ENCODE results near the gene DGKD.
"Not testable (repeated sequence)": the region's sequence is repeated elsewhere in the genome, so short reads cannot be mapped to it uniquely, and the experiment has no call there.

DGKD gene

DNA sequence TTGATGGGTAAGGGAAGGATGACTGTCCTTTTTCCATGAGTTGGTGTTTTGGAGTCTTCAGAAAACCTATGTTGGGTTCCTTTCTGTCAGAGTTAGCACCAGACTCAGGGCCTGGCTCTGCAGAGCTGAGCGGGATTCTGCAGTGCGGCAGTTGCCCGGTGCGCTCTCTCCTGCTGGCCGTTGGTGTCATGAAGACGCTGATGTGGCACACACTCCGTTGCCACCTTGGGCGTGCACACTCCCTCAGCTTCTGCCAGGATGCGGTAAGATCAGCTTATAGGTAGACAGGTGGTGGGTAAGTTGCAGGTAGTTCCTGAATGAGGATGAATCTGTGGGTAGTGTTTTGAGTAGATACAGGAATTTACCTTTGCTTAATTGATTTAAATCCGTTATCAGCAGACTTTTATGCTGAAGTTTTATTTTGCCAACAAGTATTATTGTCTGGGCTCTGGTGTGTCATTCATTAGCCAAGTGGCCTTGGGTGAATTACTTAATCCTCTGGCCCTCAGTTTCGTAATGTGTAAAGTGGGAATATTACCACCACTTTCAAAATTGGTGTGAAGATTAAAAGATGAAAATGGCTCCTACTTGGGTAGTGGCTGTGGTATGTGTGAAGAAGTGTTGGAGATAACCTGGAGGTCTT is 26.8 kb downstream of the DGKD start:
- Mint-ChIP-seq H3K36me3 (ENCODE audit: low read depth) (peaks cover 33% of the 10 kb centered on the region), H3K27me3 (no peaks in the 10 kb centered on the region), H3K9me3 (no peaks in the 10 kb centered on the region), H3K4me1 (peaks cover 77% of the 10 kb centered on the region), H3K27ac (peak overlapping the region; percentile 3), H3K4me3 (peak overlapping the region; percentile 3)
- no peak for DNase-seq
- no peak for ATAC-seq

DNA sequence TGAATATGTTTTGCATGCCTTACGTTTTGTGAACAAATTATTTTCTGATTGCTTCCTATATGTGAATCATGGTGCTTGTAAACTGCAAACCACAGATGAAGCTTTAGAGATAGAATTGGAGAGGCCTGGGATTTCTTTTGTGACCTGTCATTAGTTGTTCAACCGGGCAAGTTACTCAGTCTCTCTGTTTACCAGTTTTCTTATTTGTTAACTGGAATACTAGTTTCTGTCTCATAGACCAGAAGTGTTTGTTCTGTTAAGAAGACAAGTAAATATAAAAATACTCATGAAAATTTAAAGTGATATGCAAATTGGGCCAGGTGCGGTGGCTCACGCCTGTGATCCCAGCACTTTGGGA is 27.3 kb downstream of the DGKD start:
- H3K4me1 Mint-ChIP-seq = peaks cover 81% of the 10 kb centered on the region
- ATAC-seq = no peak

DNA sequence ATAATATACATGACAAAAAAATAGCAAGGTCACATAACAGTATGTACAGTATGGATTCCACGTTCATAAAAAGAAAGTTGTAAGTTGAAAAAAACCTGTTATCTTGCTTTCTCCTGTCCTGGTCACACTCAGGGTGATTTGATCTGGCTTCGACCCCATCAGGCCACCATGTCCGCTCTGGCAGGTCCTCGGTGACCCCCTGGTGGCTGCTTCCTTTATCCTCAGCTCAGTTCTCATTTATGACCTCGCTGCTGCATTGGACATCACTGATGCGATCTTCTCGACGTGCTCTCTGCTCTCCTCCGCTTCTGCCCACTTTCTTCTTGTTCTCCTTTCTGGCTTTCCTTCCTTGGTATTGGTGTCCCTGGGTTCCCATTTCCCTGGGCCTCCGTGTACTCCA is 29.7 kb downstream of the DGKD start:
- DNase-seq = no peak
- Mint-ChIP-seq H3K36me3 (ENCODE audit: low read depth) (peaks cover 32% of the 10 kb centered on the region), H3K27me3 (no peaks in the 10 kb centered on the region), H3K4me1 (peaks cover 96% of the 10 kb centered on the region), H3K4me3 (peak overlapping the region; percentile 69), H3K27ac (peak overlapping the region; percentile 91), H3K9me3 (no peaks in the 10 kb centered on the region)
- no peak for ATAC-seq

More for the DNA sequence above, 27.3 kb downstream of the DGKD start:
- Mint-ChIP-seq H3K4me3 (no peak overlapping the region), H3K9me3 (no peaks in the 10 kb centered on the region), H3K36me3 (ENCODE audit: low read depth) (peaks cover 32% of the 10 kb centered on the region), H3K27ac (peak overlapping the region; percentile 57), H3K27me3 (no peaks in the 10 kb centered on the region)
- no peak for DNase-seq

DNA sequence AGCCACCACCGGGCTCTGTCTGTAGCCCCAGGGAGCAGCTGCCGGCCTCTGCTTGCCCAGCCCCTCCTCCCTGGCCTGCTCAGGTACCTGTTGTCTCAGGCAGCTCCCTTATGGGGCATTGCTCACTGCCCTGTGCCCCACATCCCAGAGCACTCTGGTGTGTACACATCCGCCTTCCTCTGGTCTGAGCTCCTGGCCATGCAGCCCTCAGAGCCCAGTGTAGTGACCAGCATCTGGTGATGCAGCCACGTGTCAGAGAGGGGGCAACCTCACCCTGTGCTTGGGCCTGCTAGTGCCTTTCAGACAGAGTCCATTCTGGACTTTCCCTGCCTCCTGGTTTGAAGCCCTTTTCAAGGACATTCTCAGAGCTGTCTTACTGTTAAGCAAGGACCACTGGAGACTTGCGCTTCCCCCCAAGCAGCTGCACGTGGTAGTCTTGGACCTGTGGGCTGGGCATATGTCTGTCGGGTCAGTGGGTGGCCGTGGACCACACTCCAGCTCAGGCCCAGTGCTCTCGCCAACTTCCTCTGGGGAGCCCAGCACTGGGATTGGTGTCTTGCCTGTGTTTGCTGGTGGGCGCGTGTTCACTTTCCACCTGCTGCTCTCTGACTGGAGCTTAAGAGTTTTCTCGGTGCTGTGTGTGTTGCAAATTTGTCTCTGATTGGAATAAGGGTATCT is 30.7 kb downstream of the DGKD start:
- H3K27ac Mint-ChIP-seq = peak overlapping the region; percentile 91
- no peaks in the 10 kb centered on the region for H3K27me3 Mint-ChIP-seq
- DNase-seq (no peak), ATAC-seq (peak; percentile 18)
- H3K9me3 Mint-ChIP-seq = no peaks in the 10 kb centered on the region
- peaks cover 37% of the 10 kb centered on the region for H3K36me3 Mint-ChIP-seq (ENCODE audit: low read depth)
- H3K4me1 Mint-ChIP-seq = peaks cover 95% of the 10 kb centered on the region
- peak overlapping the region; percentile 69 for H3K4me3 Mint-ChIP-seq

GRCh38 chr2:233385489-233386044 is 31.3 kb downstream of the DGKD start:
- peaks cover 89% of the 10 kb centered on the region for H3K4me1 Mint-ChIP-seq
- peaks cover 43% of the 10 kb centered on the region for H3K36me3 Mint-ChIP-seq (ENCODE audit: low read depth)
- DNase-seq (peak; percentile 58), ATAC-seq (peak; percentile 71)
- no peaks in the 10 kb centered on the region for H3K27me3 Mint-ChIP-seq
- peak overlapping the region; percentile 69 for H3K4me3 Mint-ChIP-seq
- peak overlapping the region; percentile 91 for H3K27ac Mint-ChIP-seq
- no peaks in the 10 kb centered on the region for H3K9me3 Mint-ChIP-seq

- H3K27ac Mint-ChIP-seq = peak overlapping the region; percentile 91
- H3K4me1 Mint-ChIP-seq = peaks cover 82% of the 10 kb centered on the region
- no peaks in the 10 kb centered on the region for H3K27me3 Mint-ChIP-seq
- H3K4me3 Mint-ChIP-seq = peak overlapping the region; percentile 69
- ATAC-seq (peak; percentile 78), DNase-seq (no peak)
- peaks cover 48% of the 10 kb centered on the region for H3K36me3 Mint-ChIP-seq (ENCODE audit: low read depth)
- H3K9me3 Mint-ChIP-seq = no peaks in the 10 kb centered on the region
Observed at GRCh38 chr2:233386382-233387041, 32.2 kb downstream of the DGKD start.

GRCh38 chr2:233387225-233387624 is 32.9 kb downstream of the DGKD start:
- Mint-ChIP-seq H3K27me3 (no peaks in the 10 kb centered on the region), H3K27ac (peak overlapping the region; percentile 91), H3K4me1 (peaks cover 75% of the 10 kb centered on the region), H3K9me3 (no peaks in the 10 kb centered on the region), H3K36me3 (ENCODE audit: low read depth) (peaks cover 53% of the 10 kb centered on the region), H3K4me3 (peak overlapping the region; percentile 69)
- DNase-seq (no peak), ATAC-seq (no peak)

GRCh38 chr2:233387667-233388528 is 33.6 kb downstream of the DGKD start:
- ATAC-seq (no peak), DNase-seq (no peak)
- Mint-ChIP-seq H3K27me3 (no peaks in the 10 kb centered on the region), H3K4me1 (peaks cover 69% of the 10 kb centered on the region), H3K27ac (peak overlapping the region; percentile 91), H3K36me3 (ENCODE audit: low read depth) (peaks cover 50% of the 10 kb centered on the region), H3K4me3 (no peak overlapping the region), H3K9me3 (no peaks in the 10 kb centered on the region)

DNA sequence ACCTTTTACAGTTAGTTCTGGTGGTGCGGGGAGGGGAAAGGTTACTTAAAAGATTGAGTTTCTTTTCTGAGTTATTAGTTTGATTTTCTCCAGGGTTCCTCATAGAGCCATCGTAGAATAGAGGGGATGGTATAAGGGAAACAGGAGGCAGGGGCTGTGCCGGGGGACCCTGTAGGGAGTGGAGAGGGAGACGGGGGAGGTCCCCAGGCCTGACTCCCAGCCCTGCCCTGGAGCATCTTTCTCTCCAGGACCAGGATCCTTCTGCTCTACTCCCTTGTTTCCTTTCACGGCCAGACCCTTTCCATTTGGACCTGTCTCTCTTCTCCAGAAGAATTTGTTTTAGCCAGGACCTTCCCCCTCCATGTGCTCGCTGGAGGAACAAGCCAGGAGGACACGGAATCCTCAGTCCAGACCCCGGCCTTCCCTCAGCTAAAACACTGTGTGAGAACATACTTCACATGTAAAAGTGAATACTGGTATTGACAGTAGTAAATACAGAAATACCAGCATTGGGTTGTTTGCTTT is 35.4 kb downstream of the DGKD start:
- Mint-ChIP-seq H3K4me1 (peaks cover 51% of the 10 kb centered on the region), H3K4me3 (no peak overlapping the region), H3K36me3 (ENCODE audit: low read depth) (peaks cover 50% of the 10 kb centered on the region), H3K27ac (peak overlapping the region; percentile 55), H3K27me3 (no peaks in the 10 kb centered on the region), H3K9me3 (no peaks in the 10 kb centered on the region)
- DNase-seq = no peak
- ATAC-seq = no peak

DNA sequence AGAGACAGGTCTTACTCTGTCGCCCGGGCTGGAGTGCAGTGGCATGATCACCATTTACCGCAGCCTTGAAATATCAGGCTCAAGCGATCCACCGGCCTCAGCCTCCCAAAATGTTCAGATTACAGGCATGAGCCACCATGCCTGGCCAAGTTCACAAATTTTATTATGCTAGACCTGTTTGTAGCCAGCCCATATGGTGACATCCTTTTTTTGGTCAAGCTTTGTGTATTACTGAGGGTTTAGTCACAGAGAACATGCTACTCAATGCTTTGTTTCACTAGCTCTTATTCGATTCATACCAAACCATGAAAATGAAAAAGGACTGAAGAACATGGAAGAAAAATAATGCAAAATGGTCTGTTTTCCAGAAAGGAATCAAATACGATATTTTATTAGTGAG is 41.4 kb downstream of the DGKD start:
- Mint-ChIP-seq H3K9me3 (no peaks in the 10 kb centered on the region), H3K36me3 (ENCODE audit: low read depth) (peaks cover 40% of the 10 kb centered on the region), H3K4me3 (no peak overlapping the region), H3K27ac (no peak overlapping the region), H3K4me1 (peaks cover 47% of the 10 kb centered on the region), H3K27me3 (no peaks in the 10 kb centered on the region)
- ATAC-seq = no peak
- no peak for DNase-seq

DNA sequence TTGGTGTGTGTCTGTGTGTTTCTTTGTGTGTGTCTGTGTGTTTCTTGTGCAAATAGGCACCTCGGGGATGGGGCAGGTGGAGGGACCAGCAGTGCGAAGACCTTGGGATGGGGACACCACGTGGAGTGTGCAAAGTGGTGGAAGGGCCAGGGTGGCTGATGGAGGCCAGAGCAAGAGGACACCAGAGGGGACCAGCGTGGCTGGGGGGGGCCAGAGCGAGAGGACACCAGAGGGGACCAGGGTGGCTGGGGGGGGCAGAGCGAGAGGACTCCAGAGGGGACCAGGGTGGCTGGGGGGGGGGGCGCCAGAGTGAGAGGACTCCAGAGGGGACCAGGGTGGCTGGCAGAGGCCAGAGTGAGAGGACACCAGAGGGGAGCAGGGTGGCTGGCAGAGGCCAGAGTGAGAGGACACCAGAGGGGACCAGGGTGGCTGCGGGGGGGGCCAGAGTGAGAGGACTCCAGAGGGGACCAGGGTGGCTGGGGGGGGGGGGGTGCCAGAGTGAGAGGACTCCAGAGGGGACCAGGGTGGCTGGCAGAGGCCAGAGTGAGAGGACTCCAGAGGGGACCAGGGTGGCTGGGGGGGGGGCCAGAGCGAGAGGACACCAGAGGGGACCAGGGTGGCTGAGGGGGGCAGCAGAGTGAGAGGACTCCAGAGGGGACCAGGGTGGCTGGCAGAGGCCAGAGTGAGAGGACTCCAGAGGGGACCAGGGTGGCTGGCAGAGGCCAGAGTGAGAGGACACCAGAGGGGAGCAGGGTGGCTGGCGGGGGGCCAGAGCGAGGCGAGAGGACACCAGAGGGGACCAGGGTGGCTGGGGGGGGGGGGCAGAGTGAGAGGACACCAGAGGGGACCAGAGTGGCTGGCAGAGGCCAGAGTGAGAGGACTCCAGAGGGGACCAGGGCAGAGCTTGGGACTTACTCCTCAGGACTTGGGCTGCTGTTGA is 42.7 kb downstream of the DGKD start:
- H3K9me3 Mint-ChIP-seq, ATAC-seq, H3K27me3 Mint-ChIP-seq, DNase-seq, H3K4me3 Mint-ChIP-seq: not testable (repeated sequence)
- H3K36me3 Mint-ChIP-seq (ENCODE audit: low read depth) = peaks cover 34% of the 10 kb centered on the region
- H3K4me1 Mint-ChIP-seq = peaks cover 57% of the 10 kb centered on the region
- H3K27ac Mint-ChIP-seq = peak overlapping the region; percentile 43

DNA sequence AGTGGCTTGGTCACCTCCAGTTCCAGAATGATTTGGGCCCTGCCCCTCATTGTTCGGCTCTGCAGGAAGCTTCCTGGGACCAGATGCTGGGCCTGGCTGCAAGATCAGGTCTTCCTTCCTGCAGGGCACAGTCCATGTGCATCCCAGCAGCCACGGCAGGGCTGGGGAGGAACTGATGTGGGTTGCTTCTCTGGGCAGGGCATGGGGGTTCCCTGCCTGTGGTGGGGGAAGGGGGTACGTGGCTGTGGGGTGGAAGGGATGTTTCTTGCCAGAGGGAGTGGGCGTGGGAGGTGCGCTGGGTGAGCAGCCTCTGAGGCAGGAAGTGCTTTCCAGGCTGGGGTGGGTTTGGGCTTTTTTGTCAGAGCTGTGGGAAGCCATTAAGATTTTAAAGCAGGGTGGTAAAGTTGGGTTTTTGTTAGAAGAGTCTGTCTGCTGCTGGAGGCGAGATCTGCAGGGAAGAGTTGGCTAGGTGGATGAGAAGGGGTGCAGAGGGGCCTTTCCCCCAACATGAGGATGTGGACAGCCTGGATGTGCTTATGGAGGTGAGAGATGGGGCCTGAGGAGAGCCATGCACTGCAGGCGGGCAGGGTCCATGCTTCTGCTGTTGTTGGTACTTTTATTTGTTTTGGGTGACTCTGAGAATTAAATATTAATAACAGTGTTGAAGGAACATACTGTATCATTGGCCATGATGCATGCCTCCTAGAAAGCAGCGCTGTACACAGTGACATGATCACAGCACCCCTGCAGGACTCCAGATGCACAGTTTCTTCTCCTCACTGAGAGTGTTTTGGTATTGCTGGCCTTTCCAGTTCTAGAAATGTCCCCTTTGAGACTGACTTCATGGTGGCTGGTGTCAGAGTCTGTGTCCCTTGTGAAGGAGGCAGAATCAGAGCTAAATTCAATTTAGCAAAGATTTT is 45.3 kb downstream of the DGKD start:
- no peaks in the 10 kb centered on the region for H3K9me3 Mint-ChIP-seq
- ATAC-seq = peak; percentile 56
- H3K27ac Mint-ChIP-seq = peak overlapping the region; percentile 92
- peak overlapping the region; percentile 61 for H3K4me3 Mint-ChIP-seq
- peak; percentile 66 for DNase-seq
- H3K36me3 Mint-ChIP-seq (ENCODE audit: low read depth) = peaks cover 34% of the 10 kb centered on the region
- H3K27me3 Mint-ChIP-seq = no peaks in the 10 kb centered on the region
- H3K4me1 Mint-ChIP-seq = peaks cover 74% of the 10 kb centered on the region
